Stimulated activated CD4-positive, alpha-beta T cell treated with anti-CD3 and anti-CD28 coated beads, Interleukin-15, amount 100 ng/mL, for 24 hours (primary cell): Measurements from ENCODE around the gene COX17.

Experiments
- DNase-seq: peaks from one replicate; pipeline ENCODE4 v3.0.0-alpha.2; 2020

Gene COX17

GRCh38 chr3:119672776-119673175, 4.4 kb downstream of the COX17 start:
- no peak for DNase-seq

GRCh38 chr3:119669906-119670570, 7.2 kb downstream of the COX17 start:
- no peak for DNase-seq

GRCh38 chr3:119665954-119666559, 11.1 kb downstream of the COX17 start:
- no peak for DNase-seq

GRCh38 chr3:119664850-119665379, 12.3 kb downstream of the COX17 start:
- no peak for DNase-seq

GRCh38 chr3:119664370-119664769, 12.8 kb downstream of the COX17 start:
- DNase-seq, result no peak

- DNase-seq, result no peak
Observed at GRCh38 chr3:119663885-119664284, 13.3 kb downstream of the COX17 start.

- no peak for DNase-seq
Observed at GRCh38 chr3:119662604-119663373, 14.4 kb downstream of the COX17 start.

GRCh38 chr3:119660474-119661440, 16.4 kb downstream of the COX17 start, which contains the start of gene POPDC2:
POPDC2 (minus strand) TSS chr3:119660589; CDS start chr3:119660423, 166 bp downstream.
- DNase-seq, result no peak

GRCh38 chr3:119659606-119660291, 17.5 kb downstream of the COX17 start:
- no peak for DNase-seq

GRCh38 chr3:119658994-119659393, 18.2 kb downstream of the COX17 start:
- DNase-seq, result no peak

- no peak for DNase-seq
Observed at GRCh38 chr3:119657887-119658702, 19.1 kb downstream of the COX17 start.

GRCh38 chr3:119653876-119654275, 23.3 kb downstream of the COX17 start:
- no peak for DNase-seq

- DNase-seq, result no peak
Observed at GRCh38 chr3:119652306-119653033, 24.7 kb downstream of the COX17 start.

GRCh38 chr3:119649761-119650160, 27.4 kb downstream of the COX17 start:
- no peak for DNase-seq

GRCh38 chr3:119647843-119648575, 29.2 kb downstream of the COX17 start:
- DNase-seq, result no peak

- DNase-seq, result no peak
Observed at GRCh38 chr3:119647171-119647570, 30.0 kb downstream of the COX17 start.

GRCh38 chr3:119645813-119646212, 31.4 kb downstream of the COX17 start:
- DNase-seq, result no peak

- no peak for DNase-seq
Observed at GRCh38 chr3:119644481-119644880, 32.7 kb downstream of the COX17 start.

GRCh38 chr3:119643528-119643927, 33.7 kb downstream of the COX17 start:
- DNase-seq, result no peak
